ENCODE results near the gene ACOT6. TPM values are rescaled to one million over a fixed set of nuclear protein-coding genes. Genes with fewer than 3 reads are reported as not detected.
A peak's percentile ranks its signal among the peaks of the same experiment; 100 is the strongest.
"Not testable (repeated sequence)": the region's sequence is repeated elsewhere in the genome, so short reads cannot be mapped to it uniquely, and the experiment has no call there.

The ACOT6 gene
- polyA plus RNA-seq, 4 donors = 0.04 to 0.54 TPM; not detected in 2

DNA sequence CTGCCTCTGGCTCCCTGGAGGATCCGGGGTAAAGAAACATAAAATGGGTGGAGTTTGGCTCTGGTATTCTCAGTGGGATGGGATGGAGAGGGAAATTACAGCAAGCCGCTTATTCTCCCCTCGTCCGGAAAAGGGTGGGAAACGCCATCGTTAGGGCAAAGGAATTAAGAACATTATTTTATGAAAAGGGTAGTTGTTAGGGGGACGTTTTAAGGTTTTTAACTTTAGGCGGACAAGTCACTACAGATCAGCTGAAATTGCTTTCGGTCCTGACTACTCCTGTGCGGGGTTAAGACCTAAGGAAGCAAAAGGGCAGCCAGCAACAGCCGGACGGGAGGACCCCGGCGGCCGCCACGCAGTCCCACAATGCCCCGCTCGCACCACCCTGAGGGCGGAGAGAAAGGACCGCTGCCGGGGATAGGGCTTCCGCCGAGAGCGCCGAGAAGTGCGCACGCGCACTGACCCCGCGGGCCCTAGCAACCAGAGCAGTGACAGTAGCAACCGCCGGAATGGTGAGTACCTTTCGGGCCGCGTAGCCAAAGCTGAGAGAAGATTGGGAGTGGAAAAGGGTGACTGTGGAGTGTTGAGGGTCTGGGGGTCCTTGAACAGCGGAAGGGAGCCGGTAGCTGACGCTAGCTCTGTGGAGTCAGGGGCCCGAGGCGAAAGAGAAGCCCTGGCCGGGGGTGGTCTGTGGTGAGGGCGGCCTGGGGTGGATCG lies 32.4 kb downstream of the ACOT6 start, which contains the start of gene DNAL1:
Gene DNAL1 (plus strand): TSS at position 456 of the 717 bp plus-strand sequence. CDS start 54 bp downstream, at position 510.
- DNase-seq (peak; percentile 90 to 94), FAIRE-seq (no peak)
- 0 to 1% (median 1%) methylated on average over 43 of the region's 43 CpGs for WGBS, 3 donors
- no peaks in the 10 kb centered on the region for H3K27me3 ChIP-seq (ENCODE audit: control insufficient read depth in 3 of 3, insufficient read depth in 3 of 3, low read length in 3 of 3)
- no peaks in the 10 kb centered on the region for H3K36me3 ChIP-seq (ENCODE audit: control insufficient read depth in 3 of 3, insufficient read depth in 2 of 3, low read depth in 1 of 3, low read length in 3 of 3)
- H3K4me1 ChIP-seq (ENCODE audit: control insufficient read depth in 3 of 3, insufficient read depth in 2 of 3, low read depth in 1 of 3, low read length in 2 of 3) = peaks cover 0 to 3% (median 0%) of the 10 kb centered on the region in 3 donors
- H3K27ac ChIP-seq (ENCODE audit: low read depth in 1 of 3, low read length in 2 of 3) = peak within 1 kb of the TSS; percentile 15 to 90 (median 83)
- H3K4me3 ChIP-seq (ENCODE audit: low read depth in 1 of 3, low read length in 3 of 3) = peak within 1 kb of the TSS; percentile 52 to 87 (median 54)
- H3K9me3 ChIP-seq (ENCODE audit: control insufficient read depth in 2 of 2, insufficient read depth in 1 of 2, low read depth in 1 of 2, low read length in 1 of 2) = no peaks in the 10 kb centered on the region

DNA sequence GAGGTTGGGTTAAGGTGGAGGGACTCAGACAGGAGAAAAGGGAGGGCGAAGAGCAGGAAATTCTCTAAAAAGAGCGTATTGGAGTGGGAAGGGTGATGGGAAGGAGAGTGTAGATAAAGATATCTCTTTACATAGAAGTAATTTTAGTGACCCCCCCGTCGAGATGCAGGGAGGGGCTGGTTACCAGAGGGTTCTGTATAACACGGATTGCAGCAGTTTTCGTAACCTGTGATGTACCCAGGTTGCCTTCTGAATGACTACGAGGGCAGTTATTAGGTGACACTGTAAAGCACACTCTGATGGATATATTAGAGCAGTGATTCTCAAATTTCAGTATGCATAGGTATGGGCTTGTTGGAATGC lies 32.9 kb downstream of the ACOT6 start:
- Histone ChIP-seq H3K4me1 (ENCODE audit: control insufficient read depth in 3 of 3, insufficient read depth in 2 of 3, low read depth in 1 of 3, low read length in 2 of 3) (peaks cover 0 to 3% (median 0%) of the 10 kb centered on the region in 3 donors), H3K27ac (ENCODE audit: low read depth in 1 of 3, low read length in 2 of 3) (peak overlapping the region in 2 of 3 donors; percentile 83 to 90), H3K4me3 (ENCODE audit: low read depth in 1 of 3, low read length in 3 of 3) (peak overlapping the region; percentile 52 to 87 (median 54)), H3K27me3 (ENCODE audit: control insufficient read depth in 3 of 3, insufficient read depth in 3 of 3, low read length in 3 of 3) (no peaks in the 10 kb centered on the region), H3K36me3 (ENCODE audit: control insufficient read depth in 3 of 3, insufficient read depth in 2 of 3, low read depth in 1 of 3, low read length in 3 of 3) (no peaks in the 10 kb centered on the region), H3K9me3 (ENCODE audit: control insufficient read depth in 2 of 2, insufficient read depth in 1 of 2, low read depth in 1 of 2, low read length in 1 of 2) (no peaks in the 10 kb centered on the region)
- 4 to 10% (median 8%) methylated on average over 7 of the region's 7 CpGs for WGBS, 3 donors
- FAIRE-seq (no peak), DNase-seq (no peak)

DNA sequence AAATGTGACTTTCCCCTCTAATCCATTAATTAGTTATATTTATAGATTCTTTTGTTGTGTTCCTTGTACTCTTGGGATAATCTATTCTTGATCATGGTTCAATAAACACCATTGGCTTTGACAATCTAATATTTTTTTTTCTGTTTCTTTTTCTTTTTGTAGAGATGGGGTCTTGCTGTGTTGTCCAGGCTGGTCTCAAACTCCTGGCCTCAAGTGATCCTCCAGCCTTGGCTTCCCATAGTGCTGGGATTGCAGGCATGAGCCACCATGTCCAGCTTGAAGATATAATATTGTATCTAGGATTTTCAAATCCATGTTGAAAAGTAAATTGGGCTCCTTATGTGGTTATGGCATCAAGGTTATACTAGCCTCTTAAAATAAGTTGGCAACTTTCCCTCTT lies 38.7 kb downstream of the ACOT6 start:
- FAIRE-seq = no peak
- no peak for DNase-seq
- H3K27ac ChIP-seq (ENCODE audit: low read depth in 1 of 3, low read length in 2 of 3) = no peak overlapping the region
- peaks cover 0 to 4% of the 10 kb centered on the region in 2 donors for H3K9me3 ChIP-seq (ENCODE audit: control insufficient read depth in 2 of 2, insufficient read depth in 1 of 2, low read depth in 1 of 2, low read length in 1 of 2)
- no peaks in the 10 kb centered on the region for H3K27me3 ChIP-seq (ENCODE audit: control insufficient read depth in 3 of 3, insufficient read depth in 3 of 3, low read length in 3 of 3)
- peaks cover 0 to 13% (median 0%) of the 10 kb centered on the region in 3 donors for H3K36me3 ChIP-seq (ENCODE audit: control insufficient read depth in 3 of 3, insufficient read depth in 2 of 3, low read depth in 1 of 3, low read length in 3 of 3)
- H3K4me1 ChIP-seq (ENCODE audit: control insufficient read depth in 3 of 3, insufficient read depth in 2 of 3, low read depth in 1 of 3, low read length in 2 of 3) = no peaks in the 10 kb centered on the region
- no peak overlapping the region for H3K4me3 ChIP-seq (ENCODE audit: low read depth in 1 of 3, low read length in 3 of 3)

DNA sequence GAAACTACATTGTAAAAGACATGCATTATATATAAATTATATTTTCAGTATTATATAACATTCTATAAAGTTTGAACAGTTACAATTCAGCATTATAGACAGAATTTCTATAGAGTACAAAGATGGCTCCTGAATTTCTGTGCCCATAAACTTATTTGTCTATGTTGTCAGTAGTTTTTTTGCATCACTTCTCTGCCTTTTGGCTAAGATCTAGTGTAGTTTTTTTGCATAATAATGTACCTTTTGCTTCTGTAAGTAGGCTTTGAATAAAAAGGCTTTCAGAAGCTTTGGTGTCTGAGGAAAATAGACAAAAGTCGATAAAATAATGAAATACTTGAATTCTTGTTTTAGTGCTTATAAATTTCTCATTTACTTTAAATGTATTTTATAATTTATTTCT lies 43.5 kb downstream of the ACOT6 start:
- FAIRE-seq (no peak), DNase-seq (no peak)
- no peak overlapping the region for H3K4me3 ChIP-seq (ENCODE audit: low read depth in 1 of 3, low read length in 3 of 3)
- H3K9me3 ChIP-seq (ENCODE audit: control insufficient read depth in 2 of 2, insufficient read depth in 1 of 2, low read depth in 1 of 2, low read length in 1 of 2) = peaks cover 0 to 4% of the 10 kb centered on the region in 2 donors
- WGBS, 3 donors = 95 to 98% (median 97%) methylated on average over 1 of the region's 1 CpG
- H3K36me3 ChIP-seq (ENCODE audit: control insufficient read depth in 3 of 3, insufficient read depth in 2 of 3, low read depth in 1 of 3, low read length in 3 of 3) = peaks cover 0 to 16% (median 3%) of the 10 kb centered on the region in 3 donors
- no peaks in the 10 kb centered on the region for H3K4me1 ChIP-seq (ENCODE audit: control insufficient read depth in 3 of 3, insufficient read depth in 2 of 3, low read depth in 1 of 3, low read length in 2 of 3)
- H3K27ac ChIP-seq (ENCODE audit: low read depth in 1 of 3, low read length in 2 of 3) = no peak overlapping the region
- H3K27me3 ChIP-seq (ENCODE audit: control insufficient read depth in 3 of 3, insufficient read depth in 3 of 3, low read length in 3 of 3) = no peaks in the 10 kb centered on the region

DNA sequence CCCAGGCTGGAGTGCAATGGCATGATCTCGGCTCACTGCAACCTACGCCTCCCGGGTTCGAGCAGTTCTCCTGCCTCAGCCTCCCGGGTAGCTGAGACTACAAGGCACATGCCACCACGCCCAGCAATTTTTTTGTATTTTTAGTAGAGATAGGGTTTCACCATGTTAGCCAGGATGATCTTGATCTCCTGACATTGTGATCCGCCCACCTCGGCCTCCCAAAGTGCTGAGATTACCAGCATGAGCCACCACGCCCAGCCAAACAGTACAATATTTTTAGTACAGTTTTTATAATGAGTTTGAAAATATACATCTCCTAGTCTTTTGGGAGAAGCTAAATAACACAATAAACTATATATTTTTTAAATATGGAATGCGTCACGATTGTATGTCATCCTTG lies 46.9 kb downstream of the ACOT6 start:
- not testable (repeated sequence) for H3K36me3 ChIP-seq (ENCODE audit: control insufficient read depth in 3 of 3, insufficient read depth in 2 of 3, low read depth in 1 of 3, low read length in 3 of 3); DNase-seq; H3K27ac ChIP-seq (ENCODE audit: low read depth in 1 of 3, low read length in 2 of 3); H3K9me3 ChIP-seq (ENCODE audit: control insufficient read depth in 2 of 2, insufficient read depth in 1 of 2, low read depth in 1 of 2, low read length in 1 of 2); H3K4me1 ChIP-seq (ENCODE audit: control insufficient read depth in 3 of 3, insufficient read depth in 2 of 3, low read depth in 1 of 3, low read length in 2 of 3); FAIRE-seq; H3K27me3 ChIP-seq (ENCODE audit: control insufficient read depth in 3 of 3, insufficient read depth in 3 of 3, low read length in 3 of 3); H3K4me3 ChIP-seq (ENCODE audit: low read depth in 1 of 3, low read length in 3 of 3)
- WGBS, 3 donors = 95 to 97% (median 96%) methylated on average over 11 of the region's 11 CpGs

DNA sequence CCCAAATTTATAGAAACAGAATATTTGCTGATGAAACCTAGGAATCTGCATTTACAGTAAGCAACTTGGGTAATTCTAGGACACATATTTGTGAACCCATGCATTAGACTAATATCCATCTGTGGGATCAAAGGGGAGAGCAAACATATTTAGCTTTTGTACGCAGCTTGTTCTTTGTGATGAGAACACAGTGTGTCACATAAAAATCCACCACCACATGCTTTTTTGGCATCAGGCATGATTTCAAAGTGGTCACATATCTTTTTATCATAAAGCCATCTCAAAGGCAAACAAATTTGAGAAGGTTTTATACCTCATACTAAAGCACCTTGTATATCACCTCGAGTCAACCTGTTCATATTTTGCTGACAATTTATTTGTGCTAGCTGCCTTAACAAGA lies 48.2 kb downstream of the ACOT6 start:
- no peaks in the 10 kb centered on the region for H3K9me3 ChIP-seq (ENCODE audit: control insufficient read depth in 2 of 2, insufficient read depth in 1 of 2, low read depth in 1 of 2, low read length in 1 of 2)
- H3K4me1 ChIP-seq (ENCODE audit: control insufficient read depth in 3 of 3, insufficient read depth in 2 of 3, low read depth in 1 of 3, low read length in 2 of 3) = peaks cover 0 to 2% (median 0%) of the 10 kb centered on the region in 3 donors
- no peaks in the 10 kb centered on the region for H3K27me3 ChIP-seq (ENCODE audit: control insufficient read depth in 3 of 3, insufficient read depth in 3 of 3, low read length in 3 of 3)
- DNase-seq (no peak), FAIRE-seq (no peak)
- peaks cover 0 to 3% (median 3%) of the 10 kb centered on the region in 3 donors for H3K36me3 ChIP-seq (ENCODE audit: control insufficient read depth in 3 of 3, insufficient read depth in 2 of 3, low read depth in 1 of 3, low read length in 3 of 3)
- no peak overlapping the region for H3K27ac ChIP-seq (ENCODE audit: low read depth in 1 of 3, low read length in 2 of 3)
- H3K4me3 ChIP-seq (ENCODE audit: low read depth in 1 of 3, low read length in 3 of 3) = no peak overlapping the region
- 59 to 84% (median 75%) methylated on average over 2 of the region's 2 CpGs for WGBS, 3 donors

DNA sequence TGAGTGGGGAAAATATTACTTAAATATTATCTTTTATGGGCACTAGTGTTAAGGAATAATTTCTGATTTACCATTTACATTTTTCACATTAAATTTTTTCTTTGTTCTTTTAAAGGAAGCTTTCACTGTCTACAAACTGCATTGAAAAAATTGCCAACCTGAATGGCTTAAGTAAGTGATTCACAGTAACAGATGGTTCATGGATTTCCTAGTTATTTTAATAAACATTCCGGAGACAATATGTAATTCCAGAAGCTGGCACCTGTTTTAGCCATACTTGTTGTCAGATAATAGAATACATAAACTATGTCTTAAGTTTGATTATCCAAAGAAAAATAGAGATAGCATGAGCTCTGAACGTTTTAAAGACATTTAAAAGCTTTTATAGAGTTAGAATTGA lies 49.6 kb downstream of the ACOT6 start:
- Histone ChIP-seq H3K9me3 (ENCODE audit: control insufficient read depth in 2 of 2, insufficient read depth in 1 of 2, low read depth in 1 of 2, low read length in 1 of 2) (no peaks in the 10 kb centered on the region), H3K36me3 (ENCODE audit: control insufficient read depth in 3 of 3, insufficient read depth in 2 of 3, low read depth in 1 of 3, low read length in 3 of 3) (peaks cover 0 to 3% (median 3%) of the 10 kb centered on the region in 3 donors), H3K27me3 (ENCODE audit: control insufficient read depth in 3 of 3, insufficient read depth in 3 of 3, low read length in 3 of 3) (no peaks in the 10 kb centered on the region), H3K4me3 (ENCODE audit: low read depth in 1 of 3, low read length in 3 of 3) (no peak overlapping the region), H3K4me1 (ENCODE audit: control insufficient read depth in 3 of 3, insufficient read depth in 2 of 3, low read depth in 1 of 3, low read length in 2 of 3) (peaks cover 0 to 2% (median 0%) of the 10 kb centered on the region in 3 donors), H3K27ac (ENCODE audit: low read depth in 1 of 3, low read length in 2 of 3) (no peak overlapping the region)
- WGBS, 3 donors = 86 to 91% (median 89%) methylated on average over 2 of the region's 2 CpGs
- no peak for DNase-seq
- FAIRE-seq = no peak

DNA sequence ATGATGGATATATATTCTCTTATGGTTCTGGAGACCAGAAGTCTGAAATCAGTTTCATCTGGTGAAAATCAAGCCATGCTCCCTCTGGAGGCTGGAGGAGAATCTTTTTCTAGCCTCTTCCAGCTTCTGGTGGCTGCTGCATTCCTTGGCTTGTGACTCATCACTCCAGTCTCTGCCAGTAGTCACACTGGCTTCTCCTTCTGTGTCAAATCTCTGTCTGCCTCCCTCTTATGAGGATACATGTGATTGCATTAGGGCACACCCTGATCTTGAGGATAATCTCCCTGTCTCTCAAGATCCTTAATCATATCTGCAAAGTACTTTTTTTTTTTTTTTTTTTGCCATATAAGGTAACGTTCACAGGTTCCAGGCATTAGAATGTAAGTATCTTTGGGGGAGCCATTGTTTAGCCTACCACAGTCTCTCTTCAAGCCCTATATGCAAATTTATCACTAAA lies 50.2 kb downstream of the ACOT6 start:
- Histone ChIP-seq H3K4me1 (ENCODE audit: control insufficient read depth in 3 of 3, insufficient read depth in 2 of 3, low read depth in 1 of 3, low read length in 2 of 3) (peaks cover 0 to 2% (median 0%) of the 10 kb centered on the region in 3 donors), H3K36me3 (ENCODE audit: control insufficient read depth in 3 of 3, insufficient read depth in 2 of 3, low read depth in 1 of 3, low read length in 3 of 3) (peaks cover 0 to 3% (median 3%) of the 10 kb centered on the region in 3 donors), H3K4me3 (ENCODE audit: low read depth in 1 of 3, low read length in 3 of 3) (no peak overlapping the region), H3K9me3 (ENCODE audit: control insufficient read depth in 2 of 2, insufficient read depth in 1 of 2, low read depth in 1 of 2, low read length in 1 of 2) (no peaks in the 10 kb centered on the region), H3K27ac (ENCODE audit: low read depth in 1 of 3, low read length in 2 of 3) (no peak overlapping the region), H3K27me3 (ENCODE audit: control insufficient read depth in 3 of 3, insufficient read depth in 3 of 3, low read length in 3 of 3) (no peaks in the 10 kb centered on the region)
- 84 to 92% (median 91%) methylated on average over 1 of the region's 1 CpG for WGBS, 3 donors
- DNase-seq = peak in 1 of 2 donors; percentile 71
- no peak for FAIRE-seq
